NCI-H2029 (cell line): ENCODE measurements around the gene TGM2.

Source experiments
- DNase-seq: peaks from one replicate; lab custom pipeline; 2025; lab: John Stamatoyannopoulos, UW

Gene TGM2

GRCh38 chr20:38132156-38132909 is 32.7 kb downstream of the TGM2 start:
- DNase-seq, result no peak

GRCh38 chr20:38131588-38132121 is 33.4 kb downstream of the TGM2 start:
- DNase-seq, result no peak

GRCh38 chr20:38130687-38131587 is 34.1 kb downstream of the TGM2 start:
- DNase-seq, result no peak

DNA sequence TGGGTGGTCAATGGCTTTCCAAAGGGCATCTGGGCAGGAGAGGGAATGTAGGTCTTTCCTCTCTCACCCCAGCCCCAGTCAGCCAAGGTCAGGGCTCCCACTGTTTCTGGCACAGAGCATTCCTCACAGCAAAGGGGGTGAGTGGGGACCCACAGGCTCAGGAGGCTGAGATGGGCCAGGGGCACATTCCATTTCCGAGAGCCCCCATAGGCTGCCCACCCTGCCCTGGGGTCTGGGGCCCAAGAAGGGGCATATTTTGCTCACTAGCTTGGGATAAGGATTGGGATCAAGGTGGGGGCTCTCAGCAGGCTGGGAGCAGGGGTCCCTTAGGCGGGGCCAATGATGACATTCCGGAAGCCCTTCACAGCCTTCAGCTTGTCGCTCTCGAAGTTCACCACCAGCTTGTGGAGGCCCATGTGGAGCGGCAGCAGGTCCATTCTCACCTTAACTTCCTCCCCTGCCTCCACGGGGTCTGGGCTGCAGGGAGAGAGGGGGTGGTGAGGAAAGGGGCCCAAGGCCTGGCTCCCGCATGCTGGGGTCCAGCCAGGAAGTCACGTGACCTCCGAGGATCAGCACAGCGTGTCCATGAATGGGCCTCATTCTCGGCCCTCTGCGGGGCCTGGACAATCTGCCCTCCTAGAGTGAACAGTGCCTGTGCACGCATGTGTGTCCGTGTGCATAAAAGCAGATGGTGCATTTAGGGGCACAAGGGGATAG is 35.0 kb downstream of the TGM2 start:
- DNase-seq, result no peak

DNA sequence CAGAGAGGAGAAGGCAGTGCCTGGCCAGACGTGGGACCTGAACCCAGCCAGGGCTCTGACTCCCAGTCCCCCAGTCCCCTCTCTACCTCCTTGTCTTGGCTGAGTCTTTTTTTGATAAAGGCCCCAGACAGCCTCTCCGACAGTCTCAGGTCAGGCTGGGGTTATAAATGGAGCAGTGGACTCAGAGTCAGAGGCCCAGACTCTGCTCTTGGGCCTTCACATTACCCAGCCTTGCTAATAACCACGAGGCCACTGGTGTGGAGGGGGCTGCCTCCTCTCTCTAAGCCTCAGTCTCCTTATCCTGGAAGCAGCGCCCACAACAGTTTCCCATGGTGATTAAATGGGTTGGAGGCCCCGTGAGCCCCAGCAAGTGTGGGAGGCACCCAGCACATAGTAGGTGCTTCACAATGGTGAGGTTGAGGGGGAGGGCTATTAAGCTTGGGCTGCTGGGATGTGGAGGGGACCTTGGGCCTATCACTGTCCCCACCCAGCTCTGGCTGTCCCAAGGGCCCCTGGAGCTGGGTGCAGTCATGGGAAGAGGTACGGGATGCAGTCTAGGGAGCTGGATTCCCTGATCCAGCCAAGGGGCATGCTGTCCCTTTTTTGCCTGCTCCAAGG is 35.7 kb downstream of the TGM2 start:
- DNase-seq, result no peak

- DNase-seq, result no peak
Observed at GRCh38 chr20:38128691-38129090, 36.4 kb downstream of the TGM2 start.

- no peak for DNase-seq
Observed at GRCh38 chr20:38127920-38128528, 37.0 kb downstream of the TGM2 start.

- peak; percentile 68 for DNase-seq
Observed at GRCh38 chr20:38126932-38127621, 38.0 kb downstream of the TGM2 start.

GRCh38 chr20:38126146-38126921 is 38.7 kb downstream of the TGM2 start:
- no peak for DNase-seq

GRCh38 chr20:38125157-38126056 is 39.7 kb downstream of the TGM2 start:
- DNase-seq, result peak; percentile 96

DNA sequence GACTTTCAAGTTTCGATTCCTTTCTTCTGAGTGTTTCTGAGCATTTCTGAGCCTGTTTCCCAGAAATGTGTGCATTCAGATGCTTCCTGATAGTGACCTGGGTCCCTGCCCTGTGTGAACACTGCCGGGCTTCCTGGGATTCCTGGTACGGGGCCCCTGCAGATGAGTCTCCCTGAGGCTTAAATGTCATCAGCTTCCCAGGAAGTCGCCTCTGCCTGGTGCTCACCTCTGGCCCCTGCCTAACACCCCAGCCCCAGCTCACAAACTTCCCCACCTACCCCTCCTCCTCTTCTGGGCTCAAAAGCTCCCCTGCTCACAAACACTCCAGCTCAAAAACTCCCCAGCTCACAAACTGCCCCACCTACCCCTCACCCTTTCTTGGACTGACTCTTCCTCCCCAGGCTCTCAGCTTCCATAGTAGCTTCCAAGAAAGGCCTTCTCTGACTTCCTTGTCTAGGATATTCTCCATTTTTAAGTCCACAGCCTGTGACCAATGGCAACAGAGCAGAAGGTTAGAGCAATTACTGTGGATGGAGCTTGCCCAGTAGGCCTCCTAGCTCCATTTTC is 42.0 kb downstream of the TGM2 start:
- DNase-seq, result no peak

DNA sequence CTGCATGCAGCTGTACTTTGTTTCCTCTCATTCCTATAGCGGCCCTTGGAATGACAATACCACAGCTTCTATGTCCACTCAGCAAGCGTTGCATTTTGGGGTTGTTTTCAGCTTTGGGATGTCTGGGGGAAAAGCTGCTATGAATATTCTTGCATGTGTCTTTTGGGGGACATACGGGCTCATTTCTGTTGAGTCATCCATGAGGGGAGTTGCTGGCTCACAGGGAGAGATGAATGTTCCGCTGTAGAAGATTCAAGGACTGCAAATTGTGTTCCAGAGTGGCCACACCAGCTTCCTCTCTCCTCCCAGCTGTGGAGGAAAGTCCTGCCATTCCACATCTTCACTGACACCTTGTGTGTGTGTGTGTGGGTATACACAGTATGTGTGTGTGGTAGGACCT is 43.3 kb downstream of the TGM2 start:
- DNase-seq, result no peak

- DNase-seq, result no peak
Observed at GRCh38 chr20:38120625-38120988, 44.5 kb downstream of the TGM2 start.

GRCh38 chr20:38119446-38119845 is 45.6 kb downstream of the TGM2 start:
- DNase-seq, result no peak

- DNase-seq, result no peak
Observed at GRCh38 chr20:38117635-38118034, 47.4 kb downstream of the TGM2 start.

GRCh38 chr20:38117205-38117604 is 47.9 kb downstream of the TGM2 start:
- DNase-seq, result no peak

DNA sequence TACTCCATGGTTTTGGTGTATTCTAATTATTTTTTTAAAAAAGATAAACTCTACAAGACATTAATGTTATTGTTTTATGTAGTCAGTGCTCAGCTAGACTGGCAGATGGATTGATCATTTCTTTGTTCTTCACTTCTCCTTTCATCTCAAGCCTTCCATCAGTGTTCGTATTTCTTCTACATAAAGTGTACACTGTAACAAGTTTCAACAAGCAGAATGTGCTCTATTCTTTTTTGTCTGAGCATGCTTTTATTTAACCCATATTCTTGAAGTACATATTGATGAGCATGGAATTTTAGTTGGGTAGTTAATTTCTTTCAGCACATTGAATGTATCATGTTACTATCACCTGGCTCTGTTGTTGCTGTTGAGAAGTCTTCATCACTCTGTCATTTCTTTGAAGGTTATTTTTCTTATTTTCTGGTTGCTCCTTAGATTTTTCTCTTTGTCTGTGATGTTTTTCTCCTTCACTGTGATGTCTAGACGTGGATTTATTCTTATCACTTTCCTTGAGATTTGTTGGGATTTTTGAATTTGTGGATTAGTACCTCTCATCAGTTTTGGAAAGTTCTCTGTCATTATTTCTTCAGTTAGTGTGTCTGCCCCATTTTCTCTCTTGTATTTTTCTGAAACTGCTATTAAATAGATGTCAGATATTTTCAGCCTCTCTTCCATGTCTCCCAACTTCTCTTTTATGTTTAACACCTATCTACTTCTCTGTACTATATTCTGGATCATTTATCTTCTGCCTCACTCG is 48.5 kb downstream of the TGM2 start:
- no peak for DNase-seq

GRCh38 chr20:38115896-38116295 is 49.2 kb downstream of the TGM2 start:
- no peak for DNase-seq
